DMS153 treated with DMSO at 0.1 percent for 48 hours (cell line): ENCODE results near the gene C20orf144.
"Not testable (repeated sequence)": the region's sequence is repeated elsewhere in the genome, so short reads cannot be mapped to it uniquely, and the experiment has no call there.

Source experiments
- DNase-seq: peaks from one replicate; lab custom pipeline; 2025; ENCODE audit not compliant: unreplicated experiment; lab: John Stamatoyannopoulos, UW

C20orf144 gene

DNA sequence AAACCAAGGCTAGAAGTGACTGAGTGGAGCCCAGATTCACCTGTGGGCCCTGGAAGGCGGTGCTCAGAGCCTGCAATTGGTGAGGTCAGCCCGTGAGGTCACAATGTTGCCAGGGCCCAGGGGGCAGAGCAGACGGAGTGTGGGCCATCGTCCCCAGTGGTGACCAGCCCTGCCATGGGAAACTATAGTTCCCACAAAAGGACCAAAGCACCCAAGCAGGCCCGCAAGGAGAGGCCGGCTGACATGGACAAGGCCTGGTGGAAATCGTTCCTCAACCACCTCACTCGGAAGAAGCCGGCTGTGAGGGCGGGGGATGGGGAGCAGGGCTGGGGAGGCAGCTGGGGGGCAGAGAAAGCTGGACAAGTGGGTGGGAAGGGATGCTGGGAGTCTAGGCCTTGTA is at the start of gene C20orf144:
C20orf144 (plus strand) TSS at position 156 of the 400 bp plus-strand sequence; CDS start at position 175, 19 bp downstream.
- no peak for DNase-seq

DNA sequence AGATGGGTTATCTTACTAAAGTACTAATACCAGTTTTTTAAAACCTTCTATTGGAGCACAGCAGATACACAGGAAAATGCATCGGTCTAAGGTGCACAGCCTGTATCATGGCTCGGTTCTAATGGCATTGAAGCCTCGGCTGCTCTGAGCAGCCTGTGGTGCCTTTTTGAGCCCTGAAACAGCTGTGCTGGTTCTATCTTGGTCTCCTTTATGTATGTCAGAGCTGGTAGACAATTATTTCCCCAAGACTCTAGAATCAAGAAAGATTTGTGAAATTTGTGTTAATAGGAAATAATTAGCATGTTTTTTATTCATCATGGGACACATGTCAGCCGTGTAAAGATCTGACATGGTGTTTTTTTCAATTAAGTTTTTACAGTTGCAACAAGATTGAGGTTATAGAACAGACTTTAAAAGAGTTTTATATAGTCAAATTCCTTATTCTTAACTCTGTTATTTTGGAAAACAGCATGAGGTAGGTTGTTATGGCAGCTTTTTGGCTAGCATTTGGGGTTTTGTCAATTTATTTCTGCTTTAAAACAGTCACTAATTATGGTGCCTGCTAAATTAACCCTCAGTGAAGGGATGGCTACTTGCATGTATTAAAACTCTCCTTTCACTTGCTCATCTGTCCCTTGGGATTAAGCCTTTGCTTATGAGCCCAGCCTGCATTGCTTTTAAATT is 40.3 kb upstream of the C20orf144 start:
- no peak for DNase-seq

DNA sequence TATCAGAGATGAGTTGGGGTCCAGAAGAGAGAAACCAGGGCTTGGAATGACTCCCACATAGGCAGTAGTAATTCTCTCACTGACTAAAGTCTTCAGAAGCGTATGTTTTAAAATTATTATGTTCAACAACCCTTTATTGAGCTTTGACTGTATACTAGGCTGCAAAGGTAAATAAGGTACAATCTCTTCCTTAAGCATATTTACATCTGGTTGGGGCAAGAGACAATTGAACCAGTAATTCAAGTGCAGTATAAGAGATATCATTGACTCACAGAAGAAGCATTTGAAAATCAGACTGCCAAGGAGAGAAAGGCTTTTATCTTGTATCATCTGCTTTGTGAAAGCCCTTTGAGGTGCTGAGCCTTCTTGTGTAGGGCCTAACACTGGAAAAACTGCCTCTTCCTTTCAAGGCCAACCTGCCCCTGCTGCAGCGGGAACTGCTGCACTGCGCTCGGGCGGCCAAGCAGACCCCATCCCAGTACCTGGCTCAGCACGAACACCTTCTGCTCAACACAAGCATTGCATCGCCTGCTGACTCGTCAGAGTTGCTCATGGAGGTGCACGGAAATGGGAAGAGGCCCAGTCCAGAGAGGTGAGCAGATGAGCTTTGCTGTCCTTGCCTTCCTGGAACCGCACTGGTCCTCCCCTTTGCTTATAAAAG is 39.3 kb upstream of the C20orf144 start:
- no peak for DNase-seq

DNA sequence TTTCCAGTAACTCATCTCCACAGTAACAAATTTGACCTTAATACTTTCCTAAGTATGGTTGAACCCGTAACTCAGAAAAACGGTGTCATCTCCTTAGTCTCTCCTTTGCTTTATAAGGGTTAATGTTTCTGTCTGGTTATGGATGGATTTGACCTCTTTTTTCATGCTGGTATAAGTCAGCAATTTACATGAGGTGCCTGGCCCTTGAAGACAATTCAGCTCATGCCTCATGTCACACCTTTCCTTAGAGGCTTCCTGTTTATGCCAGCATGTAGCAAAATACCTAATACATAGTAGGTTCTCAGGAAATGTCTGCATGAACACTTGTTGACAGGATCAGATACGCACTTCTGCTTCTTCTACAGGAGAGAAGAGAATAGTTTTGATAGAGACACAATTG is 37.7 kb upstream of the C20orf144 start:
- DNase-seq, result no peak

DNA sequence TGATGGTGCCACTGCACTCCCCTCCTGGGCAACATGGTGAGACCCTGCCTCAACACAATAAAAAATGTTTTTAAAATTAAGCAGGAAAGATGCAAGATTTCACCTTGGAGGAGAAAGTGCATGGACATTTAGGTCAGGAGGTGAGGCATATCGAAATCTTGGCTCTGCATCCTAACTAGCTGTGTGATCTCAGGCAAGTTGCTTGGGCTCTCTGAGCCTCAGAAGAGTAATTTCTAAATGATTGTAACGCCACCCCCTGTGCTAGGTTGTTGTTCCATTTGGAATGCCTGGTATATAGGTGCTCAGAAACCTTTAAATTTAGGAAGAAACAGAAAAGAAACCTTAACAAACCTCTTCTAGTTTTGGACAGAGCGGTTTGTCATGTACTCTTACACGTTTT is 35.9 kb upstream of the C20orf144 start:
- DNase-seq, result no peak

DNA sequence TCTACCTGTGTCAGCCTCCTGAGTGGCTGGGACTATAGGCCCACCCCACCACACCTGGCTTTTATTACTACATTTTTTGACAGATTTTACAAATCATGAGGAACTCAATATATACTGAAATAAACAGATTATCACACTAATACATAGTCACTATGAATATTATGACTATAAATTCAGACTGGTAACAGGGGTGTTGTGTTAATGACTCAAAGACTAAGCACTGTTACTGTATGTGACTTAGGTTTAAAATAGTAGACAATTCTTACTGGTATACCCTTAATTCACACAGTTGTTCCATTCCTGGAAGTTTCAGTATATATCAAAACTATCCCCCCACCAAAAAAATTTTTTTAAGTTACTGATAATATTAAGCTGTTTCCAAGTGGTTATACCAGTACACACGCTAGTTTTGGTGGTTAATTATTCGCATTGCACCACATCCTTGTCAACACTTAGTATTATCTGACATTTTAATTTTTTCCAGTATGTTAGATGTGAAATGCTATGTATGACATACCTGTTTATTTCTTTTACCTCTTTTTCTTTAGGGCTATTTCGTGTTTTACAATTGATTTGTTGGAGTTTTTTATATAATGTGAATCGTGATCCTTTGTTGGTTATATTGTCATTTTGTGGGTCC is 34.4 kb upstream of the C20orf144 start:
- DNase-seq, result no peak

DNA sequence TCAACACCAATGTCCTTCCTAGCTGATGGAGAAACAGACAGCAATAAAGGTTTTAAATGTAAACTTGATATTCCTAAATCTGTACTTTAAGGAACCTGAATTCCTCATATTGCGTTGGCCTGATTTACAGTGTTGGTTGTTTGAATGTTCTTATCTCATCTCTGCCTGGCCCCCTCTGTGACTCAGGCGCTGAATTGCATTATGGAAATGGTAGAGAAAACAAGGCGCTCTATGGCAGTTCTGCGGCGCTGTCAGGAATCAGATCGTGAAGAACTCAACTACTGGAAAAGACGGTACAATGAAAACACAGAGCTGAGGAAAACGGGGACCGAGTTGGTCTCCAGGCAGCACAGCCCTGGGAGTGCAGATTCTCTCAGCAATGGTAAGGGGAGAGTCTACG is 32.6 kb upstream of the C20orf144 start:
- DNase-seq, result no peak

DNA sequence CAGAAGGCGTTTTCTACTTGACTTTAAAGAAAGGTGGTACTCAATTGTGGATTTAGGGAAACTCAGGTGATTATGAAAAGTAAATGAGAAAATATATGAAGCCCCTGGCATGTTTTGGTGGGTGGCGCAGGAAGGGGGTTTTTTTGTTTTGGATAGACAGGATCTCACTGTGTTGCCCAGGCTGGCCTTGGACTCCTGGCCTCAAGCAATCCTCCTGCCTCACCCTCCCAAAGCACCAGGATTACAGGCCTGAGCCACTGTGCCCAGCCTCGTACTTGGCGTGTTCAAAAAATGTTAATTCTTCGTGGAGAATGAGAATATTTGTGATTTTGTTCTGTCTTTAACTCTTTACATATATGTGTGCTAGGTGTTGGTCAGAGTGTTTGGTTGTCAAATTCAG is 32.1 kb upstream of the C20orf144 start:
- no peak for DNase-seq

DNA sequence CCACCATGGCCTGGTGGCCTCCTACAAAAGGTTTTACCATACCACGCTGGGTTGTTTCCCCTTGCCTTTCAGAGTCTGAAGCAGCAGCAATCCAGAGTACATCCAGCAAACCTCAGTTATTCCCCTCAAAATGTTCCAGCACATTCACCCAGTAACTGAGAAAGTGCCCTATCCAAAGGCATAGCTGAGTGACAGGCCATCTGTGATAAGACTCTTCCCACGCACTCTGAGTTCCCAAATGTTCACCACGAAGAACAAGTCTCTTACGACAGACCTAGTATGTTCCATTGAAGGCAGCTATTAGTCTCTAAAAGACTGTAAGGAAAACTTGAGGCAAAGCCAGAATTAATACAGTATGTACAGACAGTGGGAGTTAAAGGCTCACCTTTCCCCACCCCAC is 31.6 kb upstream of the C20orf144 start:
- no peak for DNase-seq

DNA sequence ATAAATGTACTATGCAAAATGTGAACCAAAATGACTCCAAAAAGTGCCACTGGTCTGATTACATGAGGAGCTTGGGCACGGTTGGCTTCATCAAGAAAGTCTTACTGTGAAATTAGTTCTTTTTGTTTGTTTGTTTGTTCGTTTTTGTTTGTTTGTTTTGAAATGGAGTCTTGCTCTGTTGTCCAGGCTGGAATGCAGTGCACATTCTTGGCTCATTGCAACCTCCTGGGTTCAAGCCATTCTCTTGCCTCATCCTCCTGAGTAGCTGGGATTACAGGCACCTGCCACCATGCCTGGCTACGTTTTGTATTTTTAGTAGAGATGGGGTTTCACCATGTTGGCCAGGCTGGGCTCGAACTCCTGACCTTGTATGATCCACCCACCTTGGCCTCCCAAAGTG is 30.2 kb upstream of the C20orf144 start:
- not testable (repeated sequence) for DNase-seq

DNA sequence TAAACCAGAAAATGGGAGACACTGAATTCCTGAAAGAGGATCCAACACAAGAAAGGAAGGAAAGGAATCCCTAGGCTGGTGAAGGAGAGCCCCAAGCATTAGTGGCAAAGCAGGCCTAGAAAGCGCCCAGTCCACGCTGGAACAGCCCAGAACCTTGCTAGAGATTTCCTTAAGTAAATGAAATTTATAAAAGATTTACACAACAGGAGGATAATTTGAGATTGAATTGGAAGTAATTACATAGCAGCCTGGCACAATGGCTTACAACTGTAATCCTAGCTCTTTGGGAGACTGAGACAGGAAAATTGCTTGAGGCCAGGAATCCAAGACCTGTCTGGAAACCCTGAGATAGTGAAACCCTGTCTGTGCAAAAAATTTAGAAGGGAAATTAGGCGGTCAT is 26.8 kb upstream of the C20orf144 start:
- DNase-seq, result no peak

DNA sequence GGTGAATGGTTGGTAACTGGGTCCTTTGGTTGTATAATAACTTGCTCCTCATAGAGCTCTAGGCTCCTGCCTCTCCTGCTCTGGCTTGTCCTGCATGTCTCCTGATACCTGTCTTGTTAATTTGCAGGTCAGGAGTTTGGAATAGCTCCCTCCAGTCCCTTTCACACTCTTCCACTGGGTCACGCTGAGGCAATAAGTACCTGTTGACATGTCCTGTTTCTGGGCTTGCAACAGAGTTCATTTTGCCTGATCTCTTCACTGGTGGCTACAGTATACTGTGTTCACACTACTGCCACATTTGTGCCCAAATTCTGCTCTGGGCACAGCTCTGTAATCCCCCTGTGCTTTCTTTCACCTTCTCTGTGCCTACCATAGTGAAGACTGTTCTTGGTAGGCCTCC is 25.4 kb upstream of the C20orf144 start:
- DNase-seq, result no peak

DNA sequence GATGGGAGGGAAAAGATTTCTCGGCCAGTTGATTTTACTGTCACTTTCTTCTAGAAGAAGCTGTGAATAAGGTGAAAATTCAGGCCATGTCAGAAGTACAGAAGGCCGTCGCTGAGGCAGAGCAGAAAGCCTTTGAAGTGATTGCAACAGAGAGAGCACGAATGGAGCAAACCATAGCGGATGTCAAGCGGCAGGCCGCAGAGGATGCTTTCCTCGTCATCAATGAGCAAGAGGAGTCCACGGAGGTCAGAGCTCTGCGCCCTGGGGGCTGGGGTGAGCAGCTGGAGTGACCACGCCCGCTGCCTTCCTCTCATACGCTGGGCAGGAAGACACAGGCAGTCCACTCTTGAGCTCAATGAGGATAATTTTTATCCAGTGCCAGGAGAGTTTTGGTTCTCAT is 21.8 kb upstream of the C20orf144 start:
- no peak for DNase-seq

DNA sequence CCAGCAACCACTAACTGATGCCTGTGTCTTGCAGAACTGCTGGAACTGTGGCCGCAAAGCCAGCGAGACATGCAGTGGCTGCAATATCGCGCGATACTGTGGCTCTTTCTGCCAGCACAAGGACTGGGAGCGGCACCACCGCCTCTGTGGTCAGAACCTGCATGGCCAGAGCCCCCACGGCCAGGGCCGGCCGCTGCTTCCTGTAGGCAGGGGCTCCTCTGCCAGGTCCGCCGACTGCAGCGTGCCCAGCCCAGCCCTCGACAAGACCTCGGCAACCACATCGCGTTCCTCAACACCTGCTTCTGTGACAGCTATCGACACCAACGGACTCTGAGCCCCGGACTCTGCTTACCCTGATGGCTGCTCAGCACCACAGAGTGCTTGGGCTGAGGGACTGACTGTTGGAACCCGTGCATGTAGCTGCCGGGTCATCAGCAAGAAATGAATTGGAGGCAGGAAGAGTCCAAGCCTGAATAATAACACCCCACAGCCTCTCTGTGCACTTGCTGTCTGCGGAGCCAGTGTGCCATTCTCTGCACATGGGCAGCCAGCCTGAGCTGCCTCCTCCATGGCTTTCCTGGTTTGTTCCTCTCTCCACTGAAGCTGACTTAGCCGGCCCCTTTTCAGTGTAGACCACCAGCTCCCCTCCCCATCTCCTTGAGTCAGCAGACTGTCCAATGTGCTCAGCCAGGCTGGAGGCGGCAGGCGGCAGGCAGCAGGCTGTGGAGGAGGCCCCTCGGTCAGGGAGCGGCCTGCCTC is 17.6 kb upstream of the C20orf144 start:
- no peak for DNase-seq

DNA sequence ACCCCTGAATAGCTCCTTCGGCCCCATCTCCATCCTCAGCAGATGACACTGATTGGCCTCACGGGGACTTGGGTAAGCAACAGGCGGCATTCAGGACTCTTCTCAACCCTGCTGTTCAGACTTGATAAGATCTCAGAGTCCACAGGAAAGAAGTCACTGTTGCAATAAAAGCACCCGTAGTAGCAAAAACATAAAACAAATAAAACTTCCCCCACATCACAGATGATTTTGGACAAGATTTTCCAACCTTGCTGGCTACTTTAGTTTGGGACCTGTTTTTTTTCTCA is 17.1 kb upstream of the C20orf144 start:
- DNase-seq, result no peak

DNA sequence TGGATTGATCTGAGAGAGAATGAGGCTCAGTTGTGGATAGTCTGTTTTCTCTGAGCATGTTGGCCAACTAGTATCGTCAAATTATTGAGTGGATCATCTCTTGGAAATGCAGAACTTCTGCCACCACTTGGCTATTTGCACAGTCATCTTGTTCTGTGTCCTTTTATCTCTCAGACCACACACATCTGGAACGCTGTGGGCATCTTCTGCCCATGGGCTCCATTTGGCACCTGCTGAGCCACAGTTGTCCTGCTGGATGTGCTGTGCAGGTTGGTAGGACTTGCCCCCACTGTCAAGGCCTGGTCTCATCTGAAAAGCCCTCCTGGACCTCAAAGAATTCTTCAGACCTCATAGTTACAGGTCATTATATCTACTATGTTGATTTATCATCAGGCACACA is 16.7 kb upstream of the C20orf144 start:
- no peak for DNase-seq

DNA sequence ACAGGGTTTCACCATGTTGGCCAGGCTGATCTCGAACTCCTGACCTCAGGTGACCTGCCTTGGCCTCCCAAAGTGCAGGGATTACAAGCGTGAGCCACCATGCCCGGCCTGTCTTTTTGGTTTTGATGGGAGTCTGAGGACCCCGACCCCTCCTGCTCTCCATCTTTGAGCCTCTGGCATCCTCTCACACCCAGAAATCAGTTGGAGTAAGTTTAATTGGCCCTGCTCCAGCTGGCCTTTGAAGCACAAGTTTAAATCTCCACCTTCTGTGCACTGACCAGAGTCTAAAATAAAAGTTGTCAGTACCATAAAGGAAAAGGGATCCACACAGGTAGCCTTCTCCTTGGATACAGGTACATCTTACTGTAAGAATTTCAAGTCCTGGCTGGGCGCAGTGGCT is 15.9 kb upstream of the C20orf144 start:
- no peak for DNase-seq

DNA sequence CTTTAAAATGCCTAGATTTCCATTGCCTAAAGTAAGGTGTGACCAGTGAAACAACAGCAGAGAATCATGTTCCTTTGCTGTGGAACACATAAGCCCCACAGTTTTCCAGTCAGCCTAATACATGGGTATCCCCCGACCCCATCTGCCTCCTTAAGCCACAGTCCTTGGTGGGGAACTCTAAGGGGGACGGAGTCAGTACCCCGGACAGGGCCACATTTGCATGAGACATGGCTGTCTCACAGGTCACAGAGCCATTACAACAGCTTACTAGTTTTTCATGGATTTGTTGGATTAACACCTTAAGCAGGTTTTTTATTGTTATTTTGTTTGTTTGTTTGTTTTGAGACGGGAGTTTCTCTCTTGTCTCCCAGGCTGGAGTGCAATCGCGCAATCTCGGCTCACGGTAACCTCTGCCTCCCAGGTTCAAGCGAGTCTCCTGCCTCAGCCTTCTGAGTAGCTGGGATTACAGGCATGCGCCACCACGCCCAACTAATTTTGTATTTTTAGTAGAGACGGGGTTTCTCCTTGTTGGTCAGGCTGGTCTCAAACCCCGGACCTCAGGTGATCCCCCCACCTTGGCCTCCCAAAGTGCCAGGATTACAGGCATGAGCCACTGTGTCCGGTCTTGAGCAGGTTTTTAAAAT is 15.0 kb upstream of the C20orf144 start:
- DNase-seq, result not testable (repeated sequence)

DNA sequence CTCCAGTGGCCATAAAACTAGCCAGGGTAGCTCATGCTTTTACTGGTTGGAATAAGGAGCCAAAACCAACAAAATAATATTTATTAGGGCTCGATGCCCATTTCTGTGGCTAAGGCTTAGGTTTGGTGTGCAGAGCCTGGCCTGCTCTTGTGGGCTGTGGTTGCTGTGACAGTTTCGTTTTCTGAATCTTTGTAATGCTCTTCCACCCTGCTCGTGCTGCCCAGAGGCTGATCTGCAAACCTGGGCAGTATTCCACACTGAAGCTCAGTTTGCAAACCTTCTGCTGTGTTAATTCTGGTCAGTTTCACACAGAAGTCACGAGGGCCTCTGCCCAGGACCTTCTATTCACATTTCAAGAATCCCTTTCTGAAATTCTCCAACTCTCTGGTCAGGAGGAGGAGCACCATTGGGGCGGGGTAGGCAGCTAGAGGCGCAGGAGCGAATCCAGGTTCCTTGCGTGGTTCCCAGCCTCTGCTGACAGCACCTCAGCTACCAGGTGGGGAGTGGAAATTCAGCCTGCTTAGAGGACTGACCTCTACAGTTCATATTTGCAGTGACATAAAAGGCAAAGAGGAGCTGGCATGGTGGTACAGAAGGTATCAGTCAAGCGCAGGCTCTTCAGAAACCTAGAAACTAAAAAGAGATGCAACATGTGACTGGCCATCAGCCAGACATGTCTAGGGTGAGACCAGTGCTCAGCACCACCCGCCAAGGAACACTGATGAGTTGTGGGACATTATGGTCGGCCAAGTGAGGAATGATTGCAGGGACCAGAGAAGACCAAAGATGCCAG is 14.3 kb upstream of the C20orf144 start:
- no peak for DNase-seq

DNA sequence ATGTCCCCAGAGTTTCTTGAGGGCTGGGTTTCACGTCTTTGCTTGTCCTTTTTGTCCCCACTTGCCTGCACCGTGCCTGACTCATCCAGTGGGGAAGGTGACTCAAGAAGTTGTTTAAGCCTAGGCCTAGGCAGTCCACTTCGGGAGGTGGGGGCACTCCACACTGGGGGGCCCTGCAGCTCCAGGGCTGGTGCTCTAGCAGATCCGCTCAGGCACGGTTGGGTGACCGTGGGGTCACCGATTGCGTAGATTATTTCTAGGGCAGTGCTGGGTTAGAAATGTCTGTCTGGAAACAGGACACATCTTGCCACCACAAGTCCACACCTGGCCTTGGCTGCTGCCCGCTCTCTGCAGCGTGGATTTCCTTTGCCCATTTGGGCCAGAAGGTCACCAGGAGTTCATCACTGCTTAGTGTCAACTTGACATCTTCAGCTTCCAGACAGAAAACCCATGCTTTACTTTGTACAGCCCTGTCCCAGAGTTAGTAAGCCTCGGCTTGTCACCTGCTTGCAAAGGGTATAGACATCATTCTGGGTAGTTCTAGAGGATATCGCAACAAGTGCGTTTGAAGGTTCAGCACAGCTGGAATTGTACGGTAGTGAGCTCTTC is 13.6 kb upstream of the C20orf144 start:
- DNase-seq, result no peak
